SJSA1 (cell line): ENCODE measurements around the gene ANKRD29. TPM values are rescaled to one million over a fixed set of nuclear protein-coding genes. Genes with fewer than 3 reads are reported as not detected.
A peak's percentile ranks its signal among the peaks of the same experiment; 100 is the strongest.
"Not testable (repeated sequence)": the region's sequence is repeated elsewhere in the genome, so short reads cannot be mapped to it uniquely, and the experiment has no call there.

Experiments
- DNase-seq, 2 experiments: peaks; one replicate each; pipeline ENCODE4 v3.0.0-alpha.2; 2015 to 2020; ENCODE audit warnings: low spot score in 2 of 2, low read depth in 1 of 2
- H3K27ac ChIP-seq: fragments of 250-450 bp; sonication (Bioruptor Pico); 2 replicates; pipeline ENCODE4 v1.5.1; 2020; ENCODE audit warnings: mild to moderate bottlenecking, moderate library complexity
- H3K27me3 ChIP-seq: fragments of 250-450 bp; sonication (Bioruptor Pico); replicated peaks from 2 replicates; pipeline ENCODE4 v1.5.1; 2020; ENCODE audit warnings: mild to moderate bottlenecking, moderate library complexity
- H3K36me3 ChIP-seq: fragments of 250-450 bp; sonication (Bioruptor Pico); 2 replicates; pipeline ENCODE4 v1.5.1; 2020; ENCODE audit warnings: mild to moderate bottlenecking
- H3K4me1 ChIP-seq: fragments of 250-450 bp; sonication (Bioruptor Pico); replicated peaks from 2 replicates; pipeline ENCODE4 v1.6.1; 2021; ENCODE audit warnings: mild to moderate bottlenecking
- H3K4me3 ChIP-seq: fragments of 250-450 bp; sonication (Bioruptor Pico); 2 replicates; pipeline ENCODE4 v1.5.1; 2020; ENCODE audit warnings: mild to moderate bottlenecking
- H3K9me3 ChIP-seq: fragments of 250-450 bp; sonication (Bioruptor Pico); replicated peaks from 2 replicates; pipeline ENCODE4 v1.5.1; 2020; ENCODE audit warnings: mild to moderate bottlenecking
- total RNA-seq: library from RNA; depleted of rRNA; stranded (reverse); fragments of >200 nt; shearing (Covaris generic); gene quantifications from 2 replicates; pipeline ENCODE4 v1.2.3, GENCODE V29; 2014

The ANKRD29 gene
- total RNA-seq, 1 experiment from 2014 or later, result 0.34 TPM

DNA sequence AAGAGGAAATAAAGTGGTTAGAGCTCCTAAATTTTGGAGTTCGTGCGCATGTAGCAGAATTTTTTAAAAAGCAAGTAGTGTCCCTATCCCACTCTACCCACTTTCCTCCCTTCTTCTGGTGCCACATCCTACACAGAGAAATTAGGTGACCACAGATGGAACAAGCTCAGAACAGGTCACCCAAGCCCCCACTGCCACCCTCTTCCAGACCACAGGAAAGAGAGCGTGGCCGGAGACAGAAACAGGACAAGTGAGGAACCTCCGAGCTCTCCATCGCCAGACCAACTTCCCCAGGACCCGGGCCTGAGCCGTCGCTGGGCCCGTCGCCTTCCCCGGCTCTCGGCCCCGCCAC is 76.8 kb downstream of the ANKRD29 start:
- Histone ChIP-seq H3K36me3 (peaks cover 9% of the 10 kb centered on the region; the same call in 1 of the 2 replicates), H3K27ac (peak overlapping the region; percentile 98), H3K9me3 (no peaks in the 10 kb centered on the region), H3K4me3 (peak overlapping the region; percentile 77), H3K4me1 (peaks cover 35% of the 10 kb centered on the region), H3K27me3 (no peaks in the 10 kb centered on the region)
- no peak for DNase-seq

DNA sequence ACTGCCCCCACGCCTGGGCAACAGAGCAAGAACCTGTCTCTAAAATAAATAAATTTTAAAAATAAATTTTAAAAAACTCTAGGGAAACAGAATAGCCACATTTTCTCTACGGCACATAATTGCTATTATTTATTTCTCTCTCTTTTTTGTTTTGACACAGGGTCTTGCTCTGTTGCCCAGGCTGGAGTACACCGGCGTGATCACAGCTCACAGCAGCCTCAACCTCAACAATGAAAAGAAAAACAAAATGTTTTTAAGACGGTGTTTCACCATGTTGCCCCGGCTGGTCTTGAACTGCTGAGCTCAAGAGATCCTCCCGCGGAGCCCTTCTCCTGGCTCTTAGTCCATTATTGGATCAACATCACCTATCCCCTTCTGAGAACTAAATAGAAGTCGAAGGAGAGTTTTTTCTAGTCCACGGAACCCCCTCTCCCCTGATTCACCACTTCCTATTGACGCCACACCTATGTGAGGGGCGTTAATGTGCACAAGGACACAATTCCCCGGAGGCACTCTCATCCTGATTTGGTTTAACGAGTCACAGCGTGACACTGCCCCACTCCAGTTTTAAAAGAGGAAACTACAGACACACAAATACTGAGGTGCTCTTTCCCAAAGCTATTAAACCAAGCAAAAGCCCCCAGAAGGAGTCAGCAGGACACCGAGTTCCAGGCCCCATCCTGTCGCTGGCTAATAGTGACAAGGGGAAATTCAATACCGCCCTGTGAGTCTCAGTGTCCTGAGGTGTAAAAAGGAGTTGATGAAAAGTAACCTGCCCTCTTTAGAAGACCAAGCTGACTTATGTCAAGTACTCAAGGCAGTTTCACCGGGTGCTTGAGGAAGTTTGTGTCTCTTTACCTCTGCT is 77.5 kb downstream of the ANKRD29 start:
- H3K4me3 ChIP-seq, result peak overlapping the region; percentile 77
- peak overlapping the region; percentile 98 for H3K27ac ChIP-seq
- H3K9me3 ChIP-seq, result no peaks in the 10 kb centered on the region
- no peaks in the 10 kb centered on the region for H3K27me3 ChIP-seq
- peaks cover 42% of the 10 kb centered on the region for H3K4me1 ChIP-seq
- H3K36me3 ChIP-seq, result peaks cover 14% of the 10 kb centered on the region
- peak in 1 of 2 experiments; percentile 42 for DNase-seq

DNA sequence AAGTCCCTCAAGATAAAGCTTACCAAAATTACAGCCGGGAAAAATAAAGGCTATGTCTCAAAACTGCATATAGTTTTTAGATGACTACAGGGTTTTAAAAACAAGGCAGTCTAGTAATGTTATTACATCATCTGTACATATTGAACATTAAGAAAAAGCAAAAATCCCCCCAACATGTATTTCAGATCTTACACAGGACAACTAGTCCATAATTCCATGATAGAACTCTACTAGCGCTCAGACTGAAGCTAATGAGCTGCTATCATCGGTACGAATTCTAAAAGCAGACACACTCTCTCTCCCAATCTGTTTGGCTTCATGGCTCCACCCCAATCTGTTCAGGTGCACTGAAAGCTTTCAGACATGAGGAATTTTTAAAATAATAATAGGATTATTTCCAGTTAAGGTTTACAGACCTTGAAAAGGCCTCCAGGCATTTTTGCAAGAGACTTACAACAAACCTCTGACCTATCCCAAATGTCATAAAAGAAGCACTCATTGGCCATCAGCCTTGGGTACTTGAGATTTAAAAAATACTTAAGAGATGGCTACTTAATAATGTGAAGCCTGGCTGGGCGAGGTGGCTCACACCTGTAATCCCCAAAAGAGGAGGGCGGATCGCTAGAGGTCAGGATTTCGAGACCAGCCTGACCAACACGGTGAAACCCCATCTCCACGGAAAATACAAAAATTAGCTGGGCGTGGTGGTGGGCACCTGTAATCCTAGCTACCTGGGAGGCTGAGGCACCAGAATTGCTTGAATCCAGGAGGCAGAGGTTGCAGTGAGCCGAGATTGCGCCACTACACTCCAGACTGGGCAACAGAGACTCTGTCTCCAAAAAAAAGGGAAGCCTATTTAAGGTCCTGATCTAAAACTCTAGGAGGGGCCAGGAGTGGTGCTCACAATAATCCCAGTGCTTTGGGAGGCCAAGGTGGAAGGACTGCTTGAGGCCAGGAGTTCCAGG is 78.4 kb downstream of the ANKRD29 start:
- Histone ChIP-seq H3K4me1 (peaks cover 51% of the 10 kb centered on the region), H3K27me3 (no peaks in the 10 kb centered on the region), H3K9me3 (no peaks in the 10 kb centered on the region), H3K27ac (no peak overlapping the region), H3K4me3 (no peak overlapping the region), H3K36me3 (peaks cover 18% of the 10 kb centered on the region)
- no peak for DNase-seq

DNA sequence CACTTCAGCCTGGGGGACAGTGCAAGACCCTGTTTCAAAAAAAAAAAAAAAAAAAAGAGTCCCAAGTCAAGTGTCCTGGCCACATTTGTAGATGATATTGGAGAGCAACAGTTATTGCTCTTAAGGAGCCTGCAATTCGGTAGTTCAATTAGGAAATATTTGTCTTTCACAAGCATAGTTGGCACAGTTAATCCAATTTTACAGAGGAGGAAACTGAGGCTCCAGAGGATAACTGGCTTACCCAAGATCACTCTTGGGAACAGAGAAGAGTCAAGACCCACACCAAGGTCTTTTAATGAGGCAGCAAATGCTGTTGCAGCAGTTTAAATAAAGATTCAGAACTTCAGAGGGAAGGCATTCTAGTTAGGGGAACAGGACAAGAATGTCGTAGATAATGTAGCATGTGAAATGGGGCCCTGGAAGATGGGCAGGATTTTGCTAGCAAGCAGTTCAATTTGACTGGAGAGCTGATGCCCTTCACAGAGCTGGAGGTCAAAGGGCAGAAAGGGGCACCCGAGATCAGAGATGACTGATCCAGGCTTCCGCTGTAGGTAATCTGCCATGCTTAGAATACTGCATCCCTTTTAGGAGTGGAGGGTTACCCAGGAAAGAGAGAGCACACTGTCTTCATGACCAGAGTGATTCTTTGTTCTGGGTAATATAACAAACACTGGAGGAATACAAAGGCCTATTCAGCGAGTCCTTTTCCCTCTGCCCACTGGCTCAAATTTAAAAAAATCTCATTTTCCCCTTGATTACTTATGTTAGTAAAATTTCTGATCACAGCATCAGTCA is 79.4 kb downstream of the ANKRD29 start:
- Histone ChIP-seq H3K4me1 (peaks cover 49% of the 10 kb centered on the region), H3K27ac (no peak overlapping the region), H3K4me3 (no peak overlapping the region), H3K9me3 (no peaks in the 10 kb centered on the region), H3K36me3 (peaks cover 22% of the 10 kb centered on the region), H3K27me3 (no peaks in the 10 kb centered on the region)
- DNase-seq, result no peak

DNA sequence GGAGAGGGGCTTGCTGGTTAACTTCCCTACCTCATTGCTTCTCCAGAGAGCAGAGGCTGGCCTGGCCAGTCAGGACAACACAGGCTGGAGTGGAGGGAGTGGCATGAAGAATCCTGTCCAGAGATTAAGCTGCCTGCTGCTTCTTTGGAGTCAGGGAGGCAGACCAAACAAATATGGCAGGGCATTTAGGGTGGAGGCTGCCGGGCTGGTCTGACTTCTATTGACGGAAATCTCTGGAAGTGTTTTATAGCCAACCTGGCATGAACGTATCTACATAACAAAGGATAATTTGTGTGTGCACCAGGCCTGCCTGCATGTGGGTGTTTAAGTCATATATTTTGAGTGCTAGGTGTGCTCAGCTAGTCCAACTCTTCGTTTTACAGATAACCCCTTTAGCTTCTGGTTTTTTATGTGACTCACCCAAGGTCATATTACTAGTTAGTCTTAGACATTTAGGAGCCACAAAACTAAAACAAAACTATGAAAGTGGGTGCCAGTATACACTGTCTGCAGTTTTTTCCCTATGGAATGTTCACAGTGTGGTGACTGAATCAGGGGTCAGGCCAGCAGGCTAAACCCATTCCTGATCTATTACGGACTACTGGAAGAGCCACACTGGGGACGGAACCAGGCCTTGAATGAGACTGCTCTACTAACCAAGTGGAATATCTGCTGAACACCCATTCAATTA is 81.9 kb downstream of the ANKRD29 start:
- peaks cover 44% of the 10 kb centered on the region for H3K4me1 ChIP-seq
- no peaks in the 10 kb centered on the region for H3K9me3 ChIP-seq
- H3K27ac ChIP-seq, result peak overlapping the region; percentile 71
- peaks cover 22% of the 10 kb centered on the region for H3K36me3 ChIP-seq
- no peak overlapping the region for H3K4me3 ChIP-seq
- H3K27me3 ChIP-seq, result no peaks in the 10 kb centered on the region
- peak; percentile 77 to 82 for DNase-seq

DNA sequence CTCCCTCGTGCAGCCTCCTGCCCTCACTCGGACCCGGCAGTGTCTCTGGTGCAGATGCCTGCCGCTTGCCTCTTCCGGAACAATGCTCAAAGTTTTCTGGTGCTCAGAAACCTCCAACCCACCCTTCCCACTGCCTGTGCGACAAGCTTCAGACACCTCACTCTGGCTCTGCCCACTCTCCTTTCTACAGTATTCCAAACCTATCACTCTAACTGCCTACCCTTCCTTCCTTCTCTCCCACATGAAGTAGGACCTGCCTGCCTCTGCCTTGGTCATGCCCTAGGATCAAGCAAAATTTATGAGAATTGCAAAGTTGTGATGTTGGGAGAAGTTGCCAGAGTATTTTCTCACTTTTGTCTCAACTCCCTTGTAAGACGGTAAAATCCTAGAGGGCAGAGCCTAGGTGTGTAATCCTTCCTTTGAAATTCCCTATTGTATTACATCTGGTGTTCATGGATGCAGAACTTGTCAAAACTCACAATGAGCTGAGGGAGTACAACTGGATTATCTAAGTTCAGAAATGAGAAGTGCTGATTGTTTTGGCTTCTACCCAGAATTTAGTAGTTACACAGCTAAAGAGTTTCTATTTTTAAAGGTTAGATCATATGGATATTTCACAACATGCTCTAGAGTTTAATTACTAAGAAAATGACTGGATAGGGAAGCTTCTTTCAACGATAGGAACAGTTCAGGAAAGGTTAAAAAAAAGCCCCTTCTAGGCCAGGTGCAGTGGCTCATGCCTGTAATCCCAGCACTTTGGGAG is 83.6 kb downstream of the ANKRD29 start:
- Histone ChIP-seq H3K36me3 (peaks cover 29% of the 10 kb centered on the region), H3K27ac (no peak overlapping the region), H3K27me3 (no peaks in the 10 kb centered on the region), H3K4me1 (peaks cover 47% of the 10 kb centered on the region), H3K4me3 (no peak overlapping the region), H3K9me3 (no peaks in the 10 kb centered on the region)
- no peak for DNase-seq

DNA sequence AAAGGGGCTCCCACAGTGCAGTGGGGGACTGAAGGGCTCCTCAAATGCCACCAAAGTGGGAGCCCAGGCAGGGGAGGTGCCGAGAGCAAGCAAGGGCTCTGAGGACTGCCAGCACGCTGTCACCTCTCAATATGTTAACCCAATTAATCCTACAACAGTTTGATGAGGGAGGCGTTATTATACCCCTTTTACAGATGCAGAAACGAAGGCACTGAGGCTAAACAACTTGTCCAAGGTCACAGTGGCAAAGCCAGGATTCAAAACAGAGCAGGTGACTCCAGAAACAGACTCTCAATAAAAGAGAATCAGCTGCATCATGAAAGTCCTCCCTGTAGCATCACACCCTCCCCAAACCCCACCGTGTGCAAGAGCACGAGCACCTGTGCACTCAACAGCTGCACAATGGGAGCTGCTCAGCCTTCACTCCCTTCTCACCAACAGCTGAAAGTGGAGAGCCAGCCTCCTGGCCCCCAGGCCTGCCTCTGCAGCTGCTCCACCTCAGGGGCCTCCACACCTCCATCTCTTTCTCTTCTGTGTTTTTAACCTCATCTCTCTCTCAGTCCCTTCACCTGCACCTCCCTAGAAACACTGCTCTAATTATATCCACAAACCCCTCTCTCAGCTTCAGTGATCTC is 84.5 kb downstream of the ANKRD29 start:
- Histone ChIP-seq H3K27ac (no peak overlapping the region), H3K4me1 (peaks cover 55% of the 10 kb centered on the region), H3K27me3 (no peaks in the 10 kb centered on the region), H3K9me3 (no peaks in the 10 kb centered on the region), H3K4me3 (no peak overlapping the region), H3K36me3 (peaks cover 34% of the 10 kb centered on the region)
- DNase-seq, result no peak

DNA sequence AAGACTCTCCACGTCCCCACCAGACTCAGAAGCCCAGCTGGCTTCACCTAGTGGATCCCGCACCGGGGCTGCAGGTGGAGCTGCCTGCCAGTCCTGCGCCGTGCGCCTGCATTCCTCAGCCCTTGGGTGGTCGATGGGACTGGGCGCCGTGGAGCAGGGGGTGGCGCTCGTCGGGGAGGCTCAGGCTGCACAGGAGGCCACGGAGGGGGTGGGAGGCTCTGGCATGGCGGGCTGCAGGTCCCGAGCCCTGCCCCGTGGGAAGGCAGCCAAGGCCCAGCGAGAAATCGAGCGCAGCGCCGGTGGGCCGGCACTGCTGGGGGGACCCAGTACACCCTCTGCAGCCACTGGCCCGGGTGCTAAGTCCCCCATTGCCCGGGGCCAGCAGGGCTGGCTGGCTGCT is 85.2 kb downstream of the ANKRD29 start:
- peaks cover 55% of the 10 kb centered on the region for H3K4me1 ChIP-seq

DNA sequence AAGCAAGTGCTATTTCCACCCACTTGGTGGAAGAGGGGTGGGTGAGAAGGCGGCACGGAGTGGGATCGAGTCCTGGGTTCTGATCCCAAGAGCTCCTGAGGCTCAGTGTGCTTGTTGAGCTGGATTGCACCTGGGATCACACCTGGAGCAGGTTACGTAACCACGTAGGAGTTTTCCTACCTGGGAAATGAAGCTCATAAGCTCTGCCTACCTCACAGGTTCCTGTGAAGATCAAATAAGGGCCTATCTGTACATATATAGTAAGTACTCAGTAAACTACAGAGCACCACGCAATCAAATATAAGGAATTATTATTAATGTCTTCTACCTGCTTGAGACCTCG is 87.4 kb downstream of the ANKRD29 start:
- DNase-seq, result no peak
- no peak overlapping the region for H3K27ac ChIP-seq
- no peak overlapping the region for H3K4me3 ChIP-seq
- no peaks in the 10 kb centered on the region for H3K9me3 ChIP-seq
- no peaks in the 10 kb centered on the region for H3K27me3 ChIP-seq
- H3K36me3 ChIP-seq, result peaks cover 44% of the 10 kb centered on the region
- peaks cover 35% of the 10 kb centered on the region for H3K4me1 ChIP-seq

More for the DNA sequence above, 85.2 kb downstream of the ANKRD29 start:
- H3K36me3 ChIP-seq, result peaks cover 40% of the 10 kb centered on the region
- not testable (repeated sequence) for H3K9me3 ChIP-seq, H3K4me3 ChIP-seq, DNase-seq, H3K27me3 ChIP-seq, H3K27ac ChIP-seq

DNA sequence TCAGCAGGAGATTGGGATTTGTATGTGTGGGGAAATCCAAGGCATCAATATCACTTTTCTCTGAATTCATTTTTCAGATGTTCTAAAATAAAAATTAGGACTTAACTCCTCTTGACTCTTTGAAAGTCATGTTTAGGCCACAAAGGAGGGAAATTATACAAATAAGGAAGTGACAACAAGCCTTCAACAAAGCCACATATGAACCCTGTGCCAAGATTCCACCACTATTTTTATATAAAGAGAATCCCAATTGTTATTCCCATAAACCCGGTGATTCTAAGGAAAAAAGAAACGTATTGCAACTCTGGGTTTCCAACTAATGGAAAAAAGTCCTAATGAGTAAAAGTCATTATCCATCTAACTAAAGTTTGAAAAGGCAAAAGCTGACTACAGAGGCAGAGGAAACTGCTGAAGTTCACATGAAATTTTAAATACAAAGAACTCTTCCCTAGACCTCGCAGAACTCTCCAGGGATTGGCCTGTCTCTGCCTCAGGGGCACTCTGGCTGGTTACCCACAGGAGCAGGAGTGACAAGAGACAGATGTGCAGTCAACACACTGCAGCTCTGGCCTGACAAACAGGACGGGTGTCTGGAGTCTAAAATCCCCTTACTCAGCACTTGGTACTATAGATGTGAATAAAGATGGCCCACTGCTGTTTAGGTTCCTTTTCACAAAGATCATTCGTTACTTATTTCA is 88.0 kb downstream of the ANKRD29 start:
- H3K4me3 ChIP-seq, result no peak overlapping the region
- no peaks in the 10 kb centered on the region for H3K9me3 ChIP-seq
- H3K36me3 ChIP-seq, result peaks cover 46% of the 10 kb centered on the region
- H3K27ac ChIP-seq, result no peak overlapping the region
- no peaks in the 10 kb centered on the region for H3K27me3 ChIP-seq
- H3K4me1 ChIP-seq, result peaks cover 30% of the 10 kb centered on the region
- DNase-seq, result no peak

DNA sequence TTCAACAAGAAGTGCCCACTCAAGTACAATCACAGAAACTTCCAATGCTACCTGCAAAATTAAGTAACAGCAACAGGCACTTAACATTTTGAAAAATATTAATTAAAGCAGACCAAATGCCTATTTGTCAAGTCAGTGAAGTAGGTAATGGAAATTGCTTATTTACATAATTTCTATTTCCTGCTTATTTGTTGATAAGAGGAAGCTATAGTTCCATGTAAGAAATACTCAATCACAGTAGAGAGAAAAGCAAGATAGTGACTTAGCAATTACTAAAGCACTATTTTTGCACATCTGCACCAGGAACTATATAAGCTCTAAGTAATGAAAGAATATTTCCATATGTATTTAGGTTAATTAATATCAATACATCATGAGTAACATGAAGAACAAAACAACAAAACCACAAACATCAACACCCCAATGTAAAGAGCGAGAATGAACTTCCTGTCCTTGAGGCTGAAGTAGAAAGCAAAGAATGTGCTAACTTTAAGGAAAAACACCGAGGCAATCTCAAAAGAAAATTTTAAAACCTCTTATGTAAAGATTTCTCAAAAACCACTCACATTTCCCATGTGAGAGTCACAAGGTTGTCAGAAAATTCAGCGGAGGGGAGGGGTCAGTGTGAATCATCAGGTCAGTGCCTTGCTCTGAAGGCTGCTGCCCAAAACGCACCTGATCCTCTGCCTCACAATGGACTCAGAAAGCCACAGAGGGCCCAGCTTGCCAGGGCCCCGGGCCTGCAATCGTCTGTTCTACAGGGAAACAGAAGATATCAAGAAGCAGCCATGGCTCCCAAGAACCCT is 88.9 kb downstream of the ANKRD29 start:
- Histone ChIP-seq H3K36me3 (peaks cover 47% of the 10 kb centered on the region), H3K4me3 (no peak overlapping the region), H3K4me1 (peaks cover 20% of the 10 kb centered on the region), H3K27ac (no peak overlapping the region), H3K9me3 (no peaks in the 10 kb centered on the region), H3K27me3 (no peaks in the 10 kb centered on the region)
- DNase-seq, result peak; percentile 63 to 65
